Tibial nerve (tissue), 4 donors: Measurements from ENCODE around the gene ISG15. TPM values are rescaled to one million over a fixed set of nuclear protein-coding genes. Genes with fewer than 3 reads are reported as not detected.

ENCODE experiments used
- DNase-seq, 2 donors: peaks; one replicate each; pipeline ENCODE4 v3.0.0-alpha.2; 2019; ENCODE audit warnings: low spot score in 2 of 2
- H3K27ac ChIP-seq, 4 donors: fragments of 200-600 bp; sonication (generic) in 3 of 4; one replicate each; pipeline ENCODE4 v1.5.1; 2017 to 2019; ENCODE audit warnings: mild to moderate bottlenecking in 1 of 4
- H3K27me3 ChIP-seq, 2 donors: fragments of 200-600 bp; sonication (generic) in 1 of 2; one replicate each; pipeline versions ENCODE4 v1.5.1 to v1.6.0; 2017 to 2019
- H3K36me3 ChIP-seq, 3 donors: fragments of 200-600 bp; sonication (generic); one replicate each; pipeline ENCODE4 v1.5.1; 2018 to 2019
- H3K4me1 ChIP-seq, 4 donors: fragments of 200-600 bp; sonication (generic) in 3 of 4; one replicate each; pipeline ENCODE4 v1.5.1; 2017 to 2019
- H3K4me3 ChIP-seq, 4 donors: fragments of 200-600 bp; sonication (generic) in 3 of 4; one replicate each; pipeline ENCODE4 v1.5.1; 2017 to 2019; ENCODE audit warnings: mild to moderate bottlenecking in 1 of 4, moderate library complexity in 1 of 4
- H3K9me3 ChIP-seq, 4 donors: fragments of 200-600 bp; sonication (generic) in 3 of 4; one replicate each; pipeline ENCODE4 v1.5.1; 2017 to 2019
- CTCF ChIP-seq, 5 experiments: fragments of 200-600 bp in 3 of 5; fragments of 450-650 bp in 2 of 5; sonication (generic) in 3 of 5; IDR thresholded peaks; one replicate each; pipeline ENCODE4 v1.5.1; 2016 to 2019; ENCODE audit warnings: antibody characterized with exemption in 5 of 5, mild to moderate bottlenecking in 3 of 5, moderate library complexity in 2 of 5
- EP300 ChIP-seq, 2 donors: sonication (generic); formaldehyde crosslinking; IDR thresholded peaks; one replicate each; pipeline ENCODE4 v1.6.1; 2017; ENCODE audit warnings: antibody characterized with exemption in 2 of 2, mild to moderate bottlenecking in 1 of 2
- POLR2A ChIP-seq, 2 donors: fragments of 450-650 bp; IDR thresholded peaks; one replicate each; pipeline ENCODE4 v1.6.1; 2017; ENCODE audit warnings: antibody characterized with exemption in 2 of 2, mild to moderate bottlenecking in 2 of 2, moderate library complexity in 2 of 2
- WGBS, 2 donors: methylation state at CpG; one replicate each; pipeline ENCODE4 v1.1.5; 2018; 5-methylcytosine and 5-hydroxymethylcytosine counted together
- total RNA-seq, 4 donors: library from RNA; depleted of rRNA; stranded (reverse); fragments of >200 nt; gene quantifications; one replicate each; pipeline ENCODE4 v1.1.0, GENCODE V29; 2016

The ISG15 gene
- total RNA-seq, 4 donors from 2014 or later = 29.1 to 65.4 (median 48.7) TPM

GRCh38 chr1:1031659-1032235 is 18.4 kb downstream of the ISG15 start:
- peaks cover 0 to 26% of the 10 kb centered on the region in 2 donors for H3K27me3 ChIP-seq
- no peak for DNase-seq
- H3K4me3 ChIP-seq = no peak overlapping the region
- H3K4me1 ChIP-seq = peaks cover 0 to 40% (median 24%) of the 10 kb centered on the region in 4 donors
- H3K36me3 ChIP-seq = peaks cover 0 to 17% (median 0%) of the 10 kb centered on the region in 3 donors
- WGBS, 2 donors = 72 to 75% methylated on average over 11 of the region's 11 CpGs
- TF ChIP-seq EP300 (IDR thresholded peaks at IDR 0.05) (no peak), POLR2A (IDR thresholded peaks at IDR 0.05) (no peak), CTCF (IDR thresholded peaks at IDR 0.05) (no peak)
- peak overlapping the region in 1 of 4 donors; percentile 15 for H3K27ac ChIP-seq
- no peaks in the 10 kb centered on the region for H3K9me3 ChIP-seq

GRCh38 chr1:1032424-1032823 is 19.1 kb downstream of the ISG15 start:
- Histone ChIP-seq H3K27me3 (peaks cover 0 to 26% of the 10 kb centered on the region in 2 donors), H3K36me3 (peaks cover 0 to 24% (median 0%) of the 10 kb centered on the region in 3 donors), H3K4me1 (peaks cover 0 to 40% (median 24%) of the 10 kb centered on the region in 4 donors), H3K27ac (peak overlapping the region in 1 of 4 donors; percentile 42), H3K4me3 (peak overlapping the region in 1 of 4 donors; percentile 53), H3K9me3 (no peaks in the 10 kb centered on the region)
- 47 to 52% methylated on average over 14 to 16 of the region's 16 CpGs for WGBS, 2 donors
- no peak for DNase-seq
- TF ChIP-seq EP300 (IDR thresholded peaks at IDR 0.05) (no peak), CTCF (IDR thresholded peaks at IDR 0.05) (no peak), POLR2A (IDR thresholded peaks at IDR 0.05) (no peak)

- WGBS, 2 donors = 4 to 11% methylated on average over 28 to 32 of the region's 73 CpGs
Measured at GRCh38 chr1:1033009-1033587, 19.8 kb downstream of the ISG15 start.

GRCh38 chr1:1033731-1034438 is 20.6 kb downstream of the ISG15 start:
- no peak overlapping the region for H3K27ac ChIP-seq
- H3K4me3 ChIP-seq = peak overlapping the region in 2 of 4 donors; percentile 41 to 53
- peaks cover 0 to 27% (median 0%) of the 10 kb centered on the region in 3 donors for H3K36me3 ChIP-seq
- H3K9me3 ChIP-seq = no peaks in the 10 kb centered on the region
- TF ChIP-seq EP300 (IDR thresholded peaks at IDR 0.05) (no peak), CTCF (IDR thresholded peaks at IDR 0.05) (no peak), POLR2A (IDR thresholded peaks at IDR 0.05) (no peak)
- H3K4me1 ChIP-seq = peaks cover 0 to 41% (median 24%) of the 10 kb centered on the region in 4 donors
- no peak for DNase-seq
- WGBS, 2 donors = 11 to 17% methylated on average over 17 to 40 of the region's 71 CpGs
- H3K27me3 ChIP-seq = peaks cover 0 to 26% of the 10 kb centered on the region in 2 donors

More at GRCh38 chr1:1033009-1033587, 19.8 kb downstream of the ISG15 start:
- H3K27ac ChIP-seq = peak overlapping the region in 1 of 4 donors; percentile 42
- H3K27me3 ChIP-seq = peaks cover 0 to 26% of the 10 kb centered on the region in 2 donors
- H3K36me3 ChIP-seq = peaks cover 0 to 27% (median 0%) of the 10 kb centered on the region in 3 donors
- peaks cover 0 to 40% (median 24%) of the 10 kb centered on the region in 4 donors for H3K4me1 ChIP-seq
- DNase-seq = no peak
- TF ChIP-seq POLR2A (IDR thresholded peaks at IDR 0.05) (no peak), CTCF (IDR thresholded peaks at IDR 0.05) (peak; percentile 64 to 80 (median 77)), EP300 (IDR thresholded peaks at IDR 0.05) (no peak)
- peak overlapping the region; percentile 9 to 53 (median 35) for H3K4me3 ChIP-seq
- no peaks in the 10 kb centered on the region for H3K9me3 ChIP-seq
